ENCODE measurements around the gene PEAR1. TPM values are rescaled to one million over a fixed set of nuclear protein-coding genes. Genes with fewer than 3 reads are reported as not detected.

The PEAR1 gene, protein sequence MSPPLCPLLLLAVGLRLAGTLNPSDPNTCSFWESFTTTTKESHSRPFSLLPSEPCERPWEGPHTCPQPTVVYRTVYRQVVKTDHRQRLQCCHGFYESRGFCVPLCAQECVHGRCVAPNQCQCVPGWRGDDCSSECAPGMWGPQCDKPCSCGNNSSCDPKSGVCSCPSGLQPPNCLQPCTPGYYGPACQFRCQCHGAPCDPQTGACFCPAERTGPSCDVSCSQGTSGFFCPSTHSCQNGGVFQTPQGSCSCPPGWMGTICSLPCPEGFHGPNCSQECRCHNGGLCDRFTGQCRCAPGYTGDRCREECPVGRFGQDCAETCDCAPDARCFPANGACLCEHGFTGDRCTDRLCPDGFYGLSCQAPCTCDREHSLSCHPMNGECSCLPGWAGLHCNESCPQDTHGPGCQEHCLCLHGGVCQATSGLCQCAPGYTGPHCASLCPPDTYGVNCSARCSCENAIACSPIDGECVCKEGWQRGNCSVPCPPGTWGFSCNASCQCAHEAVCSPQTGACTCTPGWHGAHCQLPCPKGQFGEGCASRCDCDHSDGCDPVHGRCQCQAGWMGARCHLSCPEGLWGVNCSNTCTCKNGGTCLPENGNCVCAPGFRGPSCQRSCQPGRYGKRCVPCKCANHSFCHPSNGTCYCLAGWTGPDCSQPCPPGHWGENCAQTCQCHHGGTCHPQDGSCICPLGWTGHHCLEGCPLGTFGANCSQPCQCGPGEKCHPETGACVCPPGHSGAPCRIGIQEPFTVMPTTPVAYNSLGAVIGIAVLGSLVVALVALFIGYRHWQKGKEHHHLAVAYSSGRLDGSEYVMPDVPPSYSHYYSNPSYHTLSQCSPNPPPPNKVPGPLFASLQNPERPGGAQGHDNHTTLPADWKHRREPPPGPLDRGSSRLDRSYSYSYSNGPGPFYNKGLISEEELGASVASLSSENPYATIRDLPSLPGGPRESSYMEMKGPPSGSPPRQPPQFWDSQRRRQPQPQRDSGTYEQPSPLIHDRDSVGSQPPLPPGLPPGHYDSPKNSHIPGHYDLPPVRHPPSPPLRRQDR
- total RNA-seq = 10 to 100 TPM in 1 of 4 donors, 1 to 10 TPM in 3; 4.9 to 17.3 (median 7.0) TPM

DNA sequence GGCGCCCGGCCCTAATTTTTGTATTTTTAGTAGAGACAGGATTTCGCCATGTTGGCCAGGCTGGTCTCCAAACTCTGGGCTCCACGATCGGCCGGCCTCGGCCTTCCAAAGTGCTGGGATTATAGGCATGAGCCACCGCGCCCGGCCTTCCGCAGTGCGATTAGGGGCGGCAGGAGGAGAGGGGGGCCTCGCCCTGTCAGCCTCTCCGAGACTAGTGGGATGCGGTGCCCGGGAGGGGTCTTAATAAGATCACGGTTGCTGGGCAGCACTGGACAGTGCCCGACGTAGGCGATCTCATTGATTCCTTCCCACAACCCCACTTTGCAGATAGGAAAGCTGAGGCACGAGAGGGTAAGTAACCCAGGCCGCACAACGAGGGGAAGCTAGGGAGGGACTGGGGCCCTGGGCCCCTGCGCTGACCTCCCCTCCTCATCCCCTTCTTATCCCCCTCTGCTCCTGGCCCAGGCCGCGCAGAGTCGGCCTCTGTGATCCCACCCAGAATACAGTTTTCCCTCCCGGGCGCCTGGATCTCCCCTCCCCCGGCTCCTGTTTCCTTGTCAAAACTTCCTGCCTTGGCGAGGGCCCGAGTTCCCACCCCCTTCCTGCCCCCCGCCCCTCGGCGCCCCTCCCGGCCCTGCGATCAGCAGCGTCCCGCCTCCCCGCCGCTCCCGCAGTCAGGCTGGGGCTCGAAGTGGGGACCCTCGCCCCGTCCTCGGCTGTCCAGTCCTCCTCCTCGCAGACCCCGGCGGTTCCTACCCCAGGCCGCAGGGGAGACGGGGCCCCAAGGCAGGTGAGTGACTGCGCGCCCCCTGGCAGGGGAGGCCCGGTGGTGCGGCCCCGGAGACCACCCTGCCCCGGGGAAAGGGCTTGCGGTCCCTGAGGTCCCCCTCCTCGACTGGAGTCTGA, at the start of gene PEAR1:
PEAR1 (plus strand) TSS at position 671 of the 906 bp plus-strand sequence. CDS start 10,209 bp downstream, outside the sequence.
- H3K9me3 ChIP-seq = no peaks in the 10 kb centered on the region
- peak within 1 kb of the TSS; percentile 8 to 48 (median 30) for H3K4me3 ChIP-seq
- H3K36me3 ChIP-seq = no peaks in the 10 kb centered on the region
- peak within 1 kb of the TSS; percentile 52 to 81 (median 64) for H3K27ac ChIP-seq
- TF ChIP-seq POLR2A (IDR thresholded peaks at IDR 0.05) = no peak
- TF ChIP-seq, protein P1, sequence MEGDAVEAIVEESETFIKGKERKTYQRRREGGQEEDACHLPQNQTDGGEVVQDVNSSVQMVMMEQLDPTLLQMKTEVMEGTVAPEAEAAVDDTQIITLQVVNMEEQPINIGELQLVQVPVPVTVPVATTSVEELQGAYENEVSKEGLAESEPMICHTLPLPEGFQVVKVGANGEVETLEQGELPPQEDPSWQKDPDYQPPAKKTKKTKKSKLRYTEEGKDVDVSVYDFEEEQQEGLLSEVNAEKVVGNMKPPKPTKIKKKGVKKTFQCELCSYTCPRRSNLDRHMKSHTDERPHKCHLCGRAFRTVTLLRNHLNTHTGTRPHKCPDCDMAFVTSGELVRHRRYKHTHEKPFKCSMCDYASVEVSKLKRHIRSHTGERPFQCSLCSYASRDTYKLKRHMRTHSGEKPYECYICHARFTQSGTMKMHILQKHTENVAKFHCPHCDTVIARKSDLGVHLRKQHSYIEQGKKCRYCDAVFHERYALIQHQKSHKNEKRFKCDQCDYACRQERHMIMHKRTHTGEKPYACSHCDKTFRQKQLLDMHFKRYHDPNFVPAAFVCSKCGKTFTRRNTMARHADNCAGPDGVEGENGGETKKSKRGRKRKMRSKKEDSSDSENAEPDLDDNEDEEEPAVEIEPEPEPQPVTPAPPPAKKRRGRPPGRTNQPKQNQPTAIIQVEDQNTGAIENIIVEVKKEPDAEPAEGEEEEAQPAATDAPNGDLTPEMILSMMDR (IDR thresholded peaks at IDR 0.05) = no peak
- H3K27me3 ChIP-seq = peaks cover 0 to 13% of the 10 kb centered on the region in 2 donors
- DNase-seq = no peak
- peaks cover 0 to 28% (median 4%) of the 10 kb centered on the region in 4 donors for H3K4me1 ChIP-seq

DNA sequence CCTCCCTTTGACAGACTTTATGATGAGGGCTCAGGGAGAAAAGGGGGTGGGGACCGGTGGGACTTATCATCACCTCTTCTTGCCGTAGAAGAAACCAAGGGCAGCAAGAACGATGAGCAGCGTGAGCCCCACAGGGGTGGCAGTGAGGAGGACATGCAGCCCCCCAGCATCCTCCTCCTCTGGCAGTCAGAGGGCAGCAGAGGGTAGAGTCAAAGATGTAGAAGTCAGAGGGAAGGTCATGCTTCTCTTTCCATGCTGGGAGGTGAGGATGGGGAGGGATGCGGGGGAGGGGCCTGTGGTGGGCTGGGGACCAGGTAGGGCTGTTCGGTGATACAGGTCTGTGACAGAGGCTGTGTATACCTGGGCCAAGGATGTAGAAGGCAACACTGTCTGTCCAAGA, 49.4 kb upstream of the PEAR1 start:
- TF ChIP-seq POLR2A (IDR thresholded peaks at IDR 0.05) = no peak
- TF ChIP-seq, protein P1 (IDR thresholded peaks at IDR 0.05) = no peak
- Histone ChIP-seq H3K27me3 (peaks cover 0 to 14% of the 10 kb centered on the region in 2 donors), H3K4me1 (peaks cover 0 to 11% (median 1%) of the 10 kb centered on the region in 4 donors), H3K27ac (no peak overlapping the region), H3K4me3 (no peak overlapping the region), H3K9me3 (no peaks in the 10 kb centered on the region), H3K36me3 (no peaks in the 10 kb centered on the region)
- no peak for DNase-seq

DNA sequence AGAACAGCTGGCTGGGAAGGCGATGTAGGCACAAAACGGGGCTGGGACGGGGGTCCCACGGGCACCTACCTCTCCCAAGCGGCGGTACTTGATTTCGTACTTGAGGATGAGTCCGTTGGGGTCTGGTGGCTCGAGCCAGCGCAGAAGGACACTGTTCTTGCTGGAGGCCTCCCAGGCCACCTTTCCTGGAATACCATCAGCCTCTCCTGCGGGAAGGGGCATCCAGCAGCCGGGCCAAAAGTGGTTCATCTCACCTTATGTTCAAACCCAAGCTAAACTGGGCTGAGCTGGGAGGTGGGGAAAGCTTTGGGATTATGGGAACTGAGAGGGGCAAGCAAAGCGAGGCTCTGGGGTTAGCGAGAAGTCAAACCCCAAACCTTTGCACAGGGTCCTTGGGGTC, 48.9 kb upstream of the PEAR1 start:
- TF ChIP-seq, protein P1 (IDR thresholded peaks at IDR 0.05) = no peak
- no peak for TF ChIP-seq POLR2A (IDR thresholded peaks at IDR 0.05)
- Histone ChIP-seq H3K27ac (no peak overlapping the region), H3K36me3 (no peaks in the 10 kb centered on the region), H3K4me1 (peaks cover 0 to 11% (median 1%) of the 10 kb centered on the region in 4 donors), H3K4me3 (no peak overlapping the region), H3K27me3 (peaks cover 0 to 14% of the 10 kb centered on the region in 2 donors), H3K9me3 (no peaks in the 10 kb centered on the region)
- DNase-seq = no peak

DNA sequence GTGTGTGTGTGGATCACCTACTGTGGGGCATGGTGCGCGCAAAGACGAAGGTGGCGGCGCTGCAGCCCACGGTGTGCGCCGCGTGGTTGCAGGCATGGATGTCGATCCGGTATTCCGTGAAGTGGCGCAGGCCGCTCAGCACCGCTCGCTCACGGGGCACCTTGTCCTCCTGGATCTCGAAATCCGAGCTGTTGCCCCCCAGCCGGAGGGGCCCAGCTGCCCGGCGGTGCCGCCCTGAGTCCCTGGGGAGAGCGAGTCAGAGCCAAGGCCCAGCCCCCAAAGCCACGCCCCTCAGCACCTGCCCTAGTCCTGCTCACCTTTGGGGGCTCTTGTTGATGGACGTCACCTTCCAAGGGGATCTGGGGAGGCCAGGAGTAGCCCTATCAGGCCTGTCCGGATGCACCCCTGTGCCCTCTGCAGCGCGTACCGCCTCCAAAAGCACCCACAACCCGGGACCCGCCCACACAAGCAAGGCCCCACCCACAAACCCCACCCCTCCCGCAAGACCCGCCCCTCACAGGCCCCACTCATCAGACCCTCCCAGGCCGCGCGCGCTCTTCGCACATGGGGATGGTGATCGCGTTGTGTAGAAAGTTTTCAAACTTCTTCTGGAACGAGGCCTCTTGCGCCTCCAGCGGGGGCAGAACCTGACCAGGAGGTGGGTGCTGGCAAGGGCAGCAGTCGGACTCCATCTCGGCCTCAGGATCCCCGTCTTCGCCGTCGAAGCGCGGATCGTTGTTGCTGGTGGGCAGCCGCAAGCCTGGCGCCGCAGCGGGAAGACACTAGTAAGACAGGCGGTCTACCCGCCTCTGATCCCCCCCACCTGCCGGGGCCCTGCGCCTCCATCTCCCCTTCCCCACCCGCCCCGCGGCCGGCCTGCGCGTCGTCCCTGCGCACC, 48.2 kb upstream of the PEAR1 start:
- Histone ChIP-seq H3K27me3 (peaks cover 0 to 14% of the 10 kb centered on the region in 2 donors), H3K27ac (no peak overlapping the region)

More for the DNA sequence above, 48.2 kb upstream of the PEAR1 start:
- DNase-seq = no peak
- no peaks in the 10 kb centered on the region for H3K36me3 ChIP-seq
- H3K4me1 ChIP-seq = peaks cover 0 to 11% (median 1%) of the 10 kb centered on the region in 4 donors
- TF ChIP-seq POLR2A (IDR thresholded peaks at IDR 0.05) = no peak
- TF ChIP-seq, protein P1 (IDR thresholded peaks at IDR 0.05) = no peak
- no peaks in the 10 kb centered on the region for H3K9me3 ChIP-seq
- no peak overlapping the region for H3K4me3 ChIP-seq

Measured in Peyer's patch (tissue), 4 donors.